HepG2 (cell line): Measurements from ENCODE around the gene TMEM95. TPM values are rescaled to one million over a fixed set of nuclear protein-coding genes. Genes with fewer than 3 reads are reported as not detected.

Source experiments
- ATAC-seq: fragments of 200-7000 bp; cut with Tn5 transposase; 3 replicates; pipeline ENCODE4 v1.9.1; 2020; ENCODE audit warnings: mild to moderate bottlenecking, moderate library complexity
- BruUV-seq: library from RNA; stranded (reverse); fragments of 400-500 nt; replicated peaks from 2 replicates; lab custom pipeline; 2021; lab: Mats Ljungman, UMichigan
- CTCF ChIA-PET: fragments of 300-600 bp; formaldehyde crosslinking; extraction: SDS; loops from one replicate; lab custom pipeline; 2021; ENCODE audit warnings: low total read pairs, inconsistent platforms, low intra/inter-chr PET ratio; lab: Yijun Ruan, JAX
- POLR2A ChIA-PET: fragments of 350-600 bp; sonication (Branson Sonifier 250); formaldehyde crosslinking; loops from one replicate; lab custom pipeline; 2020; ENCODE audit warnings: antibody characterized with exemption, inconsistent platforms; lab: Yijun Ruan, JAX
- DNase-seq: peaks from one replicate; pipeline ENCODE4 v3.0.0-alpha.2; 2015; ENCODE audit warnings: low spot score
- FAIRE-seq: peaks from 3 replicates; lab custom pipeline; 2011; peaks lifted over from hg19 to GRCh38; lab: Jason Lieb, UNC
- H2AFZ ChIP-seq: one replicate; pipeline ENCODE4 v1.6.1; 2011; ENCODE audit warnings: low read length, inconsistent platforms
- H3K27ac ChIP-seq: fragments of 300-600 bp; 3 replicates; pipeline ENCODE4 v1.8.0; 2011; ENCODE audit warnings: mixed run types, mild to moderate bottlenecking, mixed read lengths, low read length, inconsistent platforms; ENCODE audit not compliant: insufficient read depth; ENCODE audit errors: extremely low read length
- H3K27me3 ChIP-seq, 2 experiments: fragments of 200-600 bp in 1 of 2; 2 replicates in 1 of 2; 3 replicates in 1 of 2; pipeline versions ENCODE4 v1.6.0 to v1.8.0; 2011; ENCODE audit warnings: low read length in 2 of 2, mild to moderate bottlenecking in 2 of 2, moderate library complexity in 2 of 2, inconsistent platforms in 1 of 2; ENCODE audit not compliant: insufficient read depth in 2 of 2, control insufficient read depth in 1 of 2
- H3K36me3 ChIP-seq, 2 experiments: fragments of 200-600 bp in 1 of 2; replicated peaks in 1 of 2; 2 replicates in 1 of 2; 3 replicates in 1 of 2; pipeline versions ENCODE4 v1.5.1 to v1.8.0; 2011; ENCODE audit warnings: low read length in 2 of 2, inconsistent platforms in 1 of 2; ENCODE audit not compliant: insufficient read depth in 2 of 2, control insufficient read depth in 1 of 2
- H3K4me1 ChIP-seq: 2 replicates; pipeline ENCODE4 v1.5.1; 2012; ENCODE audit warnings: low read length, inconsistent platforms; ENCODE audit not compliant: insufficient read depth
- H3K4me2 ChIP-seq: 2 replicates; pipeline ENCODE4 v1.6.0; 2011; ENCODE audit warnings: low read depth, low read length, inconsistent platforms
- H3K4me3 ChIP-seq, 3 experiments: fragments of 200-600 bp in 1 of 3; sonication (generic), shearing (Covaris generic) in 1 of 3; replicated peaks in 1 of 3; 2 replicates each; pipeline ENCODE4 v1.5.1; 2011 to 2016; ENCODE audit warnings: low read length in 3 of 3, inconsistent platforms in 2 of 3, low read depth in 2 of 3, mild to moderate bottlenecking in 2 of 3, control low read depth in 1 of 3, mixed read lengths in 1 of 3; ENCODE audit not compliant: insufficient read depth in 1 of 3
- H3K79me2 ChIP-seq: one replicate; pipeline ENCODE4 v1.6.1; 2011; ENCODE audit warnings: low read length, inconsistent platforms; ENCODE audit not compliant: insufficient read depth
- H3K9ac ChIP-seq: 2 replicates; pipeline ENCODE4 v1.6.0; 2011; ENCODE audit warnings: mild to moderate bottlenecking, low read depth, low read length, inconsistent platforms; ENCODE audit not compliant: insufficient read depth
- H3K9me3 ChIP-seq: 2 replicates; pipeline ENCODE4 v1.5.1; 2012; ENCODE audit warnings: mild to moderate bottlenecking, low read length
- H4K20me1 ChIP-seq: 2 replicates; pipeline ENCODE4 v1.6.0; 2011; ENCODE audit warnings: inconsistent platforms, mild to moderate bottlenecking, low read length, moderate library complexity; ENCODE audit not compliant: insufficient read depth
- RBM39 ChIP-seq: fragments of 200-400 bp; formaldehyde crosslinking; IDR thresholded peaks from one replicate; pipeline ENCODE4 v1.6.1; 2018; ENCODE audit warnings: antibody characterized with exemption, mild to moderate bottlenecking, low read depth, low read length; ENCODE audit not compliant: poor library complexity, severe bottlenecking
- SIN3A ChIP-seq: IDR thresholded peaks from 2 replicates; pipeline ENCODE4 v1.6.1; 2011; ENCODE audit warnings: low read depth, mild to moderate bottlenecking, control low read depth, low read length, borderline replicate concordance
- SIX4 ChIP-seq: sonication (generic); formaldehyde crosslinking; IDR thresholded peaks from 2 replicates; pipeline ENCODE4 v1.4.0; 2020; ENCODE audit warnings: missing genetic modification reagents
- SMYD3 ChIP-seq: sonication (generic); formaldehyde crosslinking; IDR thresholded peaks from 2 replicates; pipeline ENCODE4 v1.8.1; 2023; ENCODE audit warnings: mild to moderate bottlenecking, missing genetic modification reagents
- ZFP62 ChIP-seq: sonication (generic); formaldehyde crosslinking; IDR thresholded peaks from 2 replicates; pipeline ENCODE4 v1.4.0; 2020; ENCODE audit warnings: missing genetic modification reagents
- WGBS: methylation state at CpG from one replicate; pipeline ENCODE4 v1.1.6; 2017; ENCODE audit warnings: low lambda C conversion rate; 5-methylcytosine and 5-hydroxymethylcytosine counted together
- in situ Hi-C: cut with HindIII; loops from 2 replicates; pipeline ENCODE4 v1.10.0; 2017; ENCODE audit warnings: low pct_unique_long_range_greater_than_20kb; ENCODE audit not compliant: extremely low pct_ligation_motif_present
- intact Hi-C: fragments of 100-400 bp; cut with micrococcal nuclease; formaldehyde crosslinking; loops from one replicate; pipeline ENCODE4 v1.10.0; 2022; ENCODE audit not compliant: unreplicated experiment
- polyA plus RNA-seq, 8 experiments: library from polyadenylated mRNA; depleted of rRNA in 3 of 8; stranded (reverse) in 7 of 8; unstranded in 1 of 8; fragments of >200 nt; fragmentation: Illumina TruSeq in 4 of 8; extraction: Trizol in 4 of 8; gene quantifications; 2 replicates each; pipeline versions ENCODE4 v1.2.1 to v1.2.3, GENCODE V29; 2011 to 2016; ENCODE audit warnings: low read depth in 4 of 8, missing spikeins in 1 of 8, mixed read lengths in 1 of 8; ENCODE audit not compliant: insufficient read depth in 1 of 8
- total RNA-seq, 5 experiments: library from RNA; depleted of rRNA; stranded (reverse); fragments of >200 nt; fragmentation: Illumina TruSeq; extraction: Trizol; gene quantifications; 2 replicates each; pipeline ENCODE4 v1.2.3, GENCODE V29; 2016; ENCODE audit warnings: low read depth in 1 of 5
- TF ChIP-seq, protein P1 (sequence below): sonication (generic); formaldehyde crosslinking; IDR thresholded peaks from 2 replicates; pipeline ENCODE4 v1.4.0; 2020; ENCODE audit warnings: missing genetic modification reagents
- TF ChIP-seq, protein P2 (sequence below): IDR thresholded peaks from 2 replicates; pipeline ENCODE4 v1.4.0; 2020; ENCODE audit warnings: mild to moderate bottlenecking, missing genetic modification reagents
- TF ChIP-seq, protein P3 (sequence below), 2 experiments: sonication (generic) in 1 of 2; formaldehyde crosslinking in 1 of 2; IDR thresholded peaks; 2 replicates each; pipeline versions ENCODE4 v1.5.1 to v1.6.1; 2011 to 2020; ENCODE audit warnings: borderline replicate concordance in 1 of 2, low read depth in 1 of 2, low read length in 1 of 2, mild to moderate bottlenecking in 1 of 2, missing genetic modification reagents in 1 of 2, moderate library complexity in 1 of 2

TMEM95 gene
- total and polyA plus RNA-seq, 2 of the 13 experiments (the other 11 are each of a cell fraction or from before 2014, with no cell fraction given): not detected

DNA sequence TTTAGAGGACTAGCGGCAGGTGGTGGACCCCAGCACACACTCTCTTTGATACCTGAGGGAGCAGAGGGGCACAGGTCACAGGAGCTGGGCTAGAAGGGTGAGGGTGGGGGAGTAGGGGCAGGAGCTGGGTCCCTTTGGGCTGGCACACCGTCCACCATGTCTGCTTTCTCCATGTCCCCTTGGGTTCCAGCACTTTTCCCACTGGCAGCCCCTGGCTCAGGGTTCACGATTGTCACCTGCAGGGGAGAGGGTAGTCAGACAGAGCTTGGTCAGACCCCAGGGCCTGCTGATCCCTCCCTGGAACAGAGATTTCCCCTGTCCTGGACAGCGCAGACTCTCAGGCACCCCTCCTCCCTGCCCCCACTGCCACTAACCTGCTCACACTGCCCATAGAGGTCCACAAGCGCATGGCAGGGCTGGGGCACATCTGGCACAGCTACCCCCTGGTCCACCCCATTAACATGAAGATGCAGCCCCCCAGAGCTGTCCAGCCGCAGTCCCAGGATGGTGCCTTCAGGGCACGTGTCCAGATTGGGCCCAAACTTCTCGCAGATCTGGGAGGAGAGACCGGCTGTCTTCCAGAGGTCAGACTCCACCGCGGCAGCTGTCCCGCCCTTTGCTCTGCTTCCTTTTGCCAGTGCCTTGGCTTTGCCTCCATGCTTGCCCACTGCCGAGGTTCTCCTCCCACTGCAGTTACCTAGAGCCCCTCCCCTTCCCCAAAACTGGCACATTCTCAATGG is 36.7 kb upstream of the TMEM95 start:
- Histone ChIP-seq H3K4me3 (no peak overlapping the region), H3K9me3 (no peaks in the 10 kb centered on the region), H3K79me2 (peaks cover 10% of the 10 kb centered on the region), H3K4me2 (no peak overlapping the region), H3K4me1 (peaks cover 11% of the 10 kb centered on the region), H3K27me3 (no peaks in the 10 kb centered on the region), H3K36me3 (peaks cover 20 to 53% of the 10 kb centered on the region in 2 experiments), H3K9ac (no peak overlapping the region), H3K27ac (no peak overlapping the region), H2AFZ (no peak overlapping the region), H4K20me1 (peaks cover 10% of the 10 kb centered on the region; the same call in 1 of the 2 replicates)
- POLR2A ChIA-PET: no interaction called here
- DNase-seq (no peak), FAIRE-seq (no peak), ATAC-seq (no peak)
- CTCF ChIA-PET: no interaction called here
- intact Hi-C loops (no loop called here), in situ Hi-C loops (no loop called here)
- no TSS peak for BruUV-seq
- TF ChIP-seq SMYD3 (no peak), ZFP62 (CRISPR knock-in tag) (no peak), RBM39 (no peak), SIN3A (no peak), SIX4 (no peak)
- TF ChIP-seq, protein P1, sequence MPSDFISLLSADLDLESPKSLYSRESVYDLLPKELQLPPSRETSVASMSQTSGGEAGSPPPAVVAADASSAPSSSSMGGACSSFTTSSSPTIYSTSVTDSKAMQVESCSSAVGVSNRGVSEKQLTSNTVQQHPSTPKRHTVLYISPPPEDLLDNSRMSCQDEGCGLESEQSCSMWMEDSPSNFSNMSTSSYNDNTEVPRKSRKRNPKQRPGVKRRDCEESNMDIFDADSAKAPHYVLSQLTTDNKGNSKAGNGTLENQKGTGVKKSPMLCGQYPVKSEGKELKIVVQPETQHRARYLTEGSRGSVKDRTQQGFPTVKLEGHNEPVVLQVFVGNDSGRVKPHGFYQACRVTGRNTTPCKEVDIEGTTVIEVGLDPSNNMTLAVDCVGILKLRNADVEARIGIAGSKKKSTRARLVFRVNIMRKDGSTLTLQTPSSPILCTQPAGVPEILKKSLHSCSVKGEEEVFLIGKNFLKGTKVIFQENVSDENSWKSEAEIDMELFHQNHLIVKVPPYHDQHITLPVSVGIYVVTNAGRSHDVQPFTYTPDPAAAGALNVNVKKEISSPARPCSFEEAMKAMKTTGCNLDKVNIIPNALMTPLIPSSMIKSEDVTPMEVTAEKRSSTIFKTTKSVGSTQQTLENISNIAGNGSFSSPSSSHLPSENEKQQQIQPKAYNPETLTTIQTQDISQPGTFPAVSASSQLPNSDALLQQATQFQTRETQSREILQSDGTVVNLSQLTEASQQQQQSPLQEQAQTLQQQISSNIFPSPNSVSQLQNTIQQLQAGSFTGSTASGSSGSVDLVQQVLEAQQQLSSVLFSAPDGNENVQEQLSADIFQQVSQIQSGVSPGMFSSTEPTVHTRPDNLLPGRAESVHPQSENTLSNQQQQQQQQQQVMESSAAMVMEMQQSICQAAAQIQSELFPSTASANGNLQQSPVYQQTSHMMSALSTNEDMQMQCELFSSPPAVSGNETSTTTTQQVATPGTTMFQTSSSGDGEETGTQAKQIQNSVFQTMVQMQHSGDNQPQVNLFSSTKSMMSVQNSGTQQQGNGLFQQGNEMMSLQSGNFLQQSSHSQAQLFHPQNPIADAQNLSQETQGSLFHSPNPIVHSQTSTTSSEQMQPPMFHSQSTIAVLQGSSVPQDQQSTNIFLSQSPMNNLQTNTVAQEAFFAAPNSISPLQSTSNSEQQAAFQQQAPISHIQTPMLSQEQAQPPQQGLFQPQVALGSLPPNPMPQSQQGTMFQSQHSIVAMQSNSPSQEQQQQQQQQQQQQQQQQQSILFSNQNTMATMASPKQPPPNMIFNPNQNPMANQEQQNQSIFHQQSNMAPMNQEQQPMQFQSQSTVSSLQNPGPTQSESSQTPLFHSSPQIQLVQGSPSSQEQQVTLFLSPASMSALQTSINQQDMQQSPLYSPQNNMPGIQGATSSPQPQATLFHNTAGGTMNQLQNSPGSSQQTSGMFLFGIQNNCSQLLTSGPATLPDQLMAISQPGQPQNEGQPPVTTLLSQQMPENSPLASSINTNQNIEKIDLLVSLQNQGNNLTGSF: no peak
- TF ChIP-seq, protein P2, sequence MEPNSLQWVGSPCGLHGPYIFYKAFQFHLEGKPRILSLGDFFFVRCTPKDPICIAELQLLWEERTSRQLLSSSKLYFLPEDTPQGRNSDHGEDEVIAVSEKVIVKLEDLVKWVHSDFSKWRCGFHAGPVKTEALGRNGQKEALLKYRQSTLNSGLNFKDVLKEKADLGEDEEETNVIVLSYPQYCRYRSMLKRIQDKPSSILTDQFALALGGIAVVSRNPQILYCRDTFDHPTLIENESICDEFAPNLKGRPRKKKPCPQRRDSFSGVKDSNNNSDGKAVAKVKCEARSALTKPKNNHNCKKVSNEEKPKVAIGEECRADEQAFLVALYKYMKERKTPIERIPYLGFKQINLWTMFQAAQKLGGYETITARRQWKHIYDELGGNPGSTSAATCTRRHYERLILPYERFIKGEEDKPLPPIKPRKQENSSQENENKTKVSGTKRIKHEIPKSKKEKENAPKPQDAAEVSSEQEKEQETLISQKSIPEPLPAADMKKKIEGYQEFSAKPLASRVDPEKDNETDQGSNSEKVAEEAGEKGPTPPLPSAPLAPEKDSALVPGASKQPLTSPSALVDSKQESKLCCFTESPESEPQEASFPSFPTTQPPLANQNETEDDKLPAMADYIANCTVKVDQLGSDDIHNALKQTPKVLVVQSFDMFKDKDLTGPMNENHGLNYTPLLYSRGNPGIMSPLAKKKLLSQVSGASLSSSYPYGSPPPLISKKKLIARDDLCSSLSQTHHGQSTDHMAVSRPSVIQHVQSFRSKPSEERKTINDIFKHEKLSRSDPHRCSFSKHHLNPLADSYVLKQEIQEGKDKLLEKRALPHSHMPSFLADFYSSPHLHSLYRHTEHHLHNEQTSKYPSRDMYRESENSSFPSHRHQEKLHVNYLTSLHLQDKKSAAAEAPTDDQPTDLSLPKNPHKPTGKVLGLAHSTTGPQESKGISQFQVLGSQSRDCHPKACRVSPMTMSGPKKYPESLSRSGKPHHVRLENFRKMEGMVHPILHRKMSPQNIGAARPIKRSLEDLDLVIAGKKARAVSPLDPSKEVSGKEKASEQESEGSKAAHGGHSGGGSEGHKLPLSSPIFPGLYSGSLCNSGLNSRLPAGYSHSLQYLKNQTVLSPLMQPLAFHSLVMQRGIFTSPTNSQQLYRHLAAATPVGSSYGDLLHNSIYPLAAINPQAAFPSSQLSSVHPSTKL (CRISPR knock-in tag): no peak
- TF ChIP-seq, protein P3, sequence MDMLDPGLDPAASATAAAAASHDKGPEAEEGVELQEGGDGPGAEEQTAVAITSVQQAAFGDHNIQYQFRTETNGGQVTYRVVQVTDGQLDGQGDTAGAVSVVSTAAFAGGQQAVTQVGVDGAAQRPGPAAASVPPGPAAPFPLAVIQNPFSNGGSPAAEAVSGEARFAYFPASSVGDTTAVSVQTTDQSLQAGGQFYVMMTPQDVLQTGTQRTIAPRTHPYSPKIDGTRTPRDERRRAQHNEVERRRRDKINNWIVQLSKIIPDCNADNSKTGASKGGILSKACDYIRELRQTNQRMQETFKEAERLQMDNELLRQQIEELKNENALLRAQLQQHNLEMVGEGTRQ (IDR thresholded peaks at IDR 0.05; ENCODE audit: low read depth, low read length): no peak
- TF ChIP-seq, protein P3 (CRISPR knock-in tag; IDR thresholded peaks at IDR 0.05; ENCODE audit: borderline replicate concordance): no peak
- 95% methylated on average over 8 of the region's 13 CpGs for WGBS
